Activated naive CD8-positive, alpha-beta T cell treated with anti-CD3 and anti-CD28 coated beads, Interleukin-2, amount 50 U/mL, for 24 hours (primary cell): ENCODE results near the gene PSG6.
"Not testable (repeated sequence)": the region's sequence is repeated elsewhere in the genome, so short reads cannot be mapped to it uniquely, and the experiment has no call there.

ENCODE experiments used
- ATAC-seq: fragments of 150-1000 bp; cut with Tn5 transposase; one replicate; pipeline ENCODE4 v1.10.0; 2021
- DNase-seq: peaks from one replicate; pipeline ENCODE4 v3.0.0; 2021
- H3K27ac Mint-ChIP-seq: one replicate; pipeline ENCODE4 v1.8.0; 2021; ENCODE audit warnings: mild to moderate bottlenecking, mixed read lengths
- H3K27me3 Mint-ChIP-seq: one replicate; pipeline ENCODE4 v1.8.0; 2021; ENCODE audit warnings: mixed read lengths
- H3K36me3 Mint-ChIP-seq: one replicate; pipeline ENCODE4 v1.8.0; 2021; ENCODE audit warnings: low read depth, mixed read lengths
- H3K4me1 Mint-ChIP-seq: one replicate; pipeline ENCODE4 v1.8.0; 2021; ENCODE audit warnings: mixed read lengths
- H3K4me3 Mint-ChIP-seq: one replicate; pipeline ENCODE4 v1.8.0; 2021; ENCODE audit warnings: mild to moderate bottlenecking, moderate library complexity, mixed read lengths
- H3K9me3 Mint-ChIP-seq: one replicate; pipeline ENCODE4 v1.8.0; 2021; ENCODE audit warnings: mixed read lengths

PSG6 gene

GRCh38 chr19:42917634-42918033 lies at the start of gene PSG6:
TSS of gene PSG6 (minus strand) at chr19:42917894. CDS start at chr19:42917792, 102 bp downstream.
- not testable (repeated sequence) for DNase-seq, H3K27me3 Mint-ChIP-seq, H3K36me3 Mint-ChIP-seq, H3K27ac Mint-ChIP-seq, H3K9me3 Mint-ChIP-seq, ATAC-seq, H3K4me1 Mint-ChIP-seq, H3K4me3 Mint-ChIP-seq

- Mint-ChIP-seq H3K36me3 (no peaks in the 10 kb centered on the region), H3K27me3 (peaks cover 10% of the 10 kb centered on the region)
- no peak for DNase-seq
These were observed 47.5 kb upstream of the PSG6 start for GRCh38 chr19:42965176-42965575.

GRCh38 chr19:42961119-42961518 lies 43.4 kb upstream of the PSG6 start:
- H3K4me3 Mint-ChIP-seq: no peak overlapping the region
- H3K27me3 Mint-ChIP-seq: peaks cover 13% of the 10 kb centered on the region
- H3K4me1 Mint-ChIP-seq: no peaks in the 10 kb centered on the region
- ATAC-seq (no peak), DNase-seq (no peak)
- H3K36me3 Mint-ChIP-seq: no peaks in the 10 kb centered on the region
- H3K9me3 Mint-ChIP-seq: peaks cover 5% of the 10 kb centered on the region
- no peak overlapping the region for H3K27ac Mint-ChIP-seq

More at GRCh38 chr19:42965176-42965575, 47.5 kb upstream of the PSG6 start:
- Mint-ChIP-seq H3K4me3 (no peak overlapping the region), H3K4me1 (no peaks in the 10 kb centered on the region), H3K27ac (no peak overlapping the region), H3K9me3 (no peaks in the 10 kb centered on the region)
- ATAC-seq: no peak

- not testable (repeated sequence) for H3K27ac Mint-ChIP-seq, H3K9me3 Mint-ChIP-seq, ATAC-seq, H3K27me3 Mint-ChIP-seq, H3K36me3 Mint-ChIP-seq, DNase-seq, H3K4me1 Mint-ChIP-seq, H3K4me3 Mint-ChIP-seq
These were observed 34.4 kb upstream of the PSG6 start for GRCh38 chr19:42952126-42952525.

GRCh38 chr19:42951476-42951875 lies 33.8 kb upstream of the PSG6 start:
- not testable (repeated sequence) for ATAC-seq, H3K27me3 Mint-ChIP-seq, H3K4me3 Mint-ChIP-seq, H3K9me3 Mint-ChIP-seq, H3K4me1 Mint-ChIP-seq, H3K27ac Mint-ChIP-seq, DNase-seq, H3K36me3 Mint-ChIP-seq

- Mint-ChIP-seq H3K27me3 (peaks cover 10% of the 10 kb centered on the region), H3K36me3 (no peaks in the 10 kb centered on the region), H3K4me3 (no peak overlapping the region), H3K27ac (no peak overlapping the region), H3K9me3 (no peaks in the 10 kb centered on the region), H3K4me1 (no peaks in the 10 kb centered on the region)
- ATAC-seq (no peak), DNase-seq (no peak)
These were observed 24.6 kb upstream of the PSG6 start for GRCh38 chr19:42942187-42942789.

GRCh38 chr19:42937107-42937506 lies 19.4 kb upstream of the PSG6 start, which contains the start of gene PSG7:
TSS of gene PSG7 (minus strand) at chr19:42937207. CDS start at chr19:42937076, 131 bp downstream.
- not testable (repeated sequence) for H3K27me3 Mint-ChIP-seq, H3K4me1 Mint-ChIP-seq, H3K4me3 Mint-ChIP-seq, DNase-seq, H3K36me3 Mint-ChIP-seq, ATAC-seq, H3K27ac Mint-ChIP-seq, H3K9me3 Mint-ChIP-seq

GRCh38 chr19:42934726-42935125 lies 17.0 kb upstream of the PSG6 start:
- DNase-seq, H3K27ac Mint-ChIP-seq, ATAC-seq, H3K9me3 Mint-ChIP-seq, H3K4me1 Mint-ChIP-seq, H3K27me3 Mint-ChIP-seq, H3K36me3 Mint-ChIP-seq, H3K4me3 Mint-ChIP-seq: not testable (repeated sequence)

GRCh38 chr19:42934183-42934582 lies 16.5 kb upstream of the PSG6 start:
- H3K9me3 Mint-ChIP-seq, H3K4me3 Mint-ChIP-seq, DNase-seq, H3K27me3 Mint-ChIP-seq, H3K4me1 Mint-ChIP-seq, H3K27ac Mint-ChIP-seq, ATAC-seq, H3K36me3 Mint-ChIP-seq: not testable (repeated sequence)

- H3K27ac Mint-ChIP-seq, H3K4me3 Mint-ChIP-seq, H3K36me3 Mint-ChIP-seq, H3K4me1 Mint-ChIP-seq, DNase-seq, H3K27me3 Mint-ChIP-seq, ATAC-seq, H3K9me3 Mint-ChIP-seq: not testable (repeated sequence)
These were observed 15.7 kb upstream of the PSG6 start for GRCh38 chr19:42933412-42933811.

GRCh38 chr19:42932485-42933101 lies 14.9 kb upstream of the PSG6 start:
- not testable (repeated sequence) for H3K4me3 Mint-ChIP-seq, H3K9me3 Mint-ChIP-seq, H3K36me3 Mint-ChIP-seq, H3K27ac Mint-ChIP-seq, ATAC-seq, DNase-seq, H3K27me3 Mint-ChIP-seq, H3K4me1 Mint-ChIP-seq

GRCh38 chr19:42930214-42930613 lies 12.5 kb upstream of the PSG6 start:
- not testable (repeated sequence) for H3K36me3 Mint-ChIP-seq, H3K4me3 Mint-ChIP-seq, ATAC-seq, H3K4me1 Mint-ChIP-seq, H3K9me3 Mint-ChIP-seq, H3K27ac Mint-ChIP-seq
- DNase-seq: peak; percentile 41
- peaks cover 10% of the 10 kb centered on the region for H3K27me3 Mint-ChIP-seq

- Mint-ChIP-seq H3K27ac (no peak overlapping the region), H3K9me3 (no peaks in the 10 kb centered on the region), H3K4me1 (no peaks in the 10 kb centered on the region), H3K4me3 (no peak overlapping the region), H3K27me3 (peaks cover 10% of the 10 kb centered on the region), H3K36me3 (no peaks in the 10 kb centered on the region)
- DNase-seq: no peak
- ATAC-seq: no peak
These were observed 11.2 kb upstream of the PSG6 start for GRCh38 chr19:42928896-42929295.

- Mint-ChIP-seq H3K4me1 (no peaks in the 10 kb centered on the region), H3K27me3 (peaks cover 15% of the 10 kb centered on the region), H3K27ac (no peak overlapping the region), H3K4me3 (no peak overlapping the region), H3K9me3 (no peaks in the 10 kb centered on the region), H3K36me3 (no peaks in the 10 kb centered on the region)
- ATAC-seq: no peak
- DNase-seq: no peak
These were observed 9.1 kb upstream of the PSG6 start for GRCh38 chr19:42926781-42927180.

GRCh38 chr19:42923106-42923505 lies 5.4 kb upstream of the PSG6 start:
- H3K36me3 Mint-ChIP-seq, H3K4me3 Mint-ChIP-seq, H3K9me3 Mint-ChIP-seq, H3K27ac Mint-ChIP-seq, ATAC-seq, H3K4me1 Mint-ChIP-seq: not testable (repeated sequence)
- H3K27me3 Mint-ChIP-seq: peaks cover 13% of the 10 kb centered on the region
- peak; percentile 34 for DNase-seq
